Activated CD8-positive, alpha-beta memory T cell treated with anti-CD3 and anti-CD28 coated beads, Interleukin-2, amount 50 U/mL, for 24 hours (primary cell): ENCODE results near the gene SEPTIN1.
A peak's percentile ranks its signal among the peaks of the same experiment; 100 is the strongest.

Experiments
- DNase-seq: peaks from one replicate; pipeline ENCODE4 v3.0.0-alpha.2; 2020; ENCODE audit errors: extremely low read depth

SEPTIN1 gene

GRCh38 chr16:30377050-30377811 is 5.1 kb downstream of the SEPTIN1 start:
- DNase-seq, result no peak

DNA sequence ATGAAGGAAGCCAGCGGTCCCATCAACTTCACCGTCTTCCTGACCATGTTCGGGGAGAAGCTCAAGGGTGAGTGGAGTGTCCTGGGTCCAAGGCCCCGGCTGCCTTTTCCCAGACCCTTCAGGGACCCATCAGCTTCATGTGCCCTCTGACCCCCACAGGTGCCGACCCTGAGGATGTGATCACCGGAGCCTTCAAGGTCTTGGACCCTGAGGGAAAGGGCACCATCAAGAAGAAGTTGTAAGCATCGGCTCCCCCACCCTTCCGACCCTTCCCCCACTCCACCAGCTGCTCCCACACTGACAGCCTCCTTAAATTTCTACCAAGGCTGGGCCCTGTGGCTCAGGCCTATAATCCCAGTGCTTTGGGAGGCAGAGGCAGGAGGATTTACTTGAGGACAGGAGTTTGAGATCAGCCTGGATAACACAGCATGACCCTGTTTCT is 5.9 kb downstream of the SEPTIN1 start:
- no peak for DNase-seq

DNA sequence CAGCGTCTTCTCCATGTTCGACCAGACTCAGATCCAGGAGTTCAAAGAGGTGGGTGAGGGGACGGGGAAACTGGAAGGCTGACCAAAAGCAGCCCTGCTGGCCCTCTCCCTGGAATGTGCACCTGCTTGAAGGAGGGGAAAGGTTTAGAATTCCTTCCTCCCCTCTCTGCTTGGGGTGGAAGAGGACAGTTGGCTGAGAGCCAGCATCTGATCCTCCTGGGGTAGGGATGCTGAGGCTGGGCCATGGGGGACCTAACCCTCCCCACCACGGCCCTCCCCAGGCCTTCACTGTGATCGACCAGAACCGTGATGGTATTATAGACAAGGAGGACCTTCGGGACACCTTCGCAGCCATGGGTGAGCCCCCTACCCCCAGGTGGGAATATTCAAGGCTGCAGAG is 6.5 kb downstream of the SEPTIN1 start:
- no peak for DNase-seq

- DNase-seq, result no peak
These were observed 7.8 kb downstream of the SEPTIN1 start, which contains the start of gene MYL11 for GRCh38 chr16:30374538-30374937. TSS of gene MYL11 (plus strand) at chr16:30374802. CDS start at chr16:30374858, 56 bp downstream.

- no peak for DNase-seq
These were observed 9.6 kb downstream of the SEPTIN1 start for GRCh38 chr16:30372725-30373124.

DNA sequence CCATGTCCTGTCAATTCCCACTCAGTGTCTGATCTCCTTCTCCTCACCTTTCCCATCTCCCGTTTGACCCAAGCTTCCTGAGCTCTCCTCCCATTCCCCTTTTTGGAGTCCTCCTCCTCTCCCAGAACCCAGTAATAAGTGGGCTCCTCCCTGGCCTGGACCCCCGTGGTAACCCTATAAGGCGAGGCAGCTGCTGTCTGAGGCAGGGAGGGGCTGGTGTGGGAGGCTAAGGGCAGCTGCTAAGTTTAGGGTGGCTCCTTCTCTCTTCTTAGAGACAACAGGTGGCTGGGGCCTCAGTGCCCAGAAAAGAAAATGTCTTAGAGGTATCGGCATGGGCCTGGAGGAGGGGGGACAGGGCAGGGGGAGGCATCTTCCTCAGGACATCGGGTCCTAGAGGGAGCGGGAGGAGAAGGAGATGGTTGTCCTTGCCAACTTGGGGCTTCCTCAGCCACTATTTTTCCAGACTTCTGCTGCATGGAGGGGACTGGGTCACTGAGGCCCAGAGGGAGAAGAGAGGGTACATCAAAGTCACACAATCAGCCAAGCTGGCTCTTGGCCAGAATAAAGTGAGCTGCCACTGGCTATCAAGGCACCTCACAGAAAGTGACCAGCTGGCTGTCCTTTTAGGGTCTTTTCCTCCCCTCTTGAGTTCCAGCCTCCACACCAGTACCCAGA is 10.2 kb downstream of the SEPTIN1 start:
- DNase-seq, result no peak

DNA sequence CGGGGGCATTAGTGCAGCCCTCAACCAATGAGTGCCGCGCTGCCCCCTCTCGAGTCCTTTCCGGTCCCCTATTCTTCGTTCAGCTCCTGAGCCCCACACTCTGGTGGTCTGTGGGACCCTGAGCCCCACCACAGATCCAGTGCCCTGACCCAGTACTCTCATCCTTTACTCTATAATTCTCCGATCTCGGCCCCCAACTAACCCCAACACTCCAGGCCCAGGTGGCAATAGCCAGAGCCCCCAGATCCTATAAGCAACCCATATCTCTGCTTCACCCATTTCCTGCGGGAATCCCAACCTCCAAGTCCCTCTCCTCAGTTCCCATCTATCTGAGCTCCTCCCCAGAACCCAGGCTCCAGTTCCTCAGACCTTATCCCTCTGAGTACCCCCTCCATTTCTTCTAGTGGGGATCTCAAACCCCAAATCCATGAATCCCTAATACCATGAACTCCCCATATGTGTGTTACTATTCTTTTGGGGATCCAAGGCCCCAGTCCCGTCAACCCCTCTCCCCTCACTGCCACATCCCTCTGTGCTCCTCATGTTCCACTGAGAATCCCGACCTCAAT is 11.0 kb downstream of the SEPTIN1 start:
- DNase-seq, result no peak

DNA sequence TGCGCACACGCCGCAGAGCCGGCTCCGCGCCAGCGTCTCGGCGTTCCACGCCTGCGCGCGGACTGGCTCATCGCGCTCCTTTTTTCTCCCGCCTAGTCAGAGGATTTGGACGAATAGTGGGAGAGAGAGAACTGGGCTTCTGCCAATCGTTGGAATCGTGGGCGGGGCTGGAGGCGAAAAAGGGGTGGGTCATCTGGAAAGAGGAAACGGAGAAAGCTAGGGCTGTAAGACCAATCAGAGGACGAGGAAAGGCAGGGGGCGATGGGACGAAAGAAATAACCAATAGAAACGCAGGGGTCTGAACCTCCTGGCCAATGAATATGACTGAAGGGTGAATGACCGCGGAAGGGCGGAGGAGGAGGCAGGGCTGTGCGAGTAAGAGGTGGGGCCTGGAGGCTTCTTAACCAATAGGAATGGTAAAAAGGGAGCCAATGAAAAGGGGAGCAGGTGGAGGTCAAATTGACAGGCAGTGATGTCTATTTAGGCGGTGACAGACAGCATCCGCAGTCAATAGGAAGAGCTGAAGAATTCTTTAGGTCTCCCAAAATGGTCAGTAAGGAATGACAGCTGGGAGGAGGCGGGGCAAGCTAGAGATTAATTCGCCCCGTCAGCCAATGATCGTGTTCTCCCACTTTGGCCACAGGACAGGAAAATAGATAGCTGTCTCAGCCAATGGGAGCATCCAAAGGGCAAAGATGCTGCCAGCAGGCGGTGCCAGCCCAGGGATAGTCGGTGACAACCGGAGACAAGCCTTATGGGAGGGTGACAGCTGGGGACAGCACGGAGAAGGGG is 11.7 kb downstream of the SEPTIN1 start, which contains the start of gene TBC1D10B:
TSS of gene TBC1D10B (minus strand) at position 39 of the 792 bp plus-strand sequence. CDS start 311 bp downstream, outside the sequence.
- DNase-seq, result peak; percentile 98

GRCh38 chr16:30369938-30370455 is 12.4 kb downstream of the SEPTIN1 start:
- DNase-seq, result no peak

GRCh38 chr16:30369091-30369937 is 13.0 kb downstream of the SEPTIN1 start:
- DNase-seq, result no peak

GRCh38 chr16:30368792-30369090 is 13.6 kb downstream of the SEPTIN1 start:
- no peak for DNase-seq

GRCh38 chr16:30368122-30368791 is 14.1 kb downstream of the SEPTIN1 start:
- no peak for DNase-seq

DNA sequence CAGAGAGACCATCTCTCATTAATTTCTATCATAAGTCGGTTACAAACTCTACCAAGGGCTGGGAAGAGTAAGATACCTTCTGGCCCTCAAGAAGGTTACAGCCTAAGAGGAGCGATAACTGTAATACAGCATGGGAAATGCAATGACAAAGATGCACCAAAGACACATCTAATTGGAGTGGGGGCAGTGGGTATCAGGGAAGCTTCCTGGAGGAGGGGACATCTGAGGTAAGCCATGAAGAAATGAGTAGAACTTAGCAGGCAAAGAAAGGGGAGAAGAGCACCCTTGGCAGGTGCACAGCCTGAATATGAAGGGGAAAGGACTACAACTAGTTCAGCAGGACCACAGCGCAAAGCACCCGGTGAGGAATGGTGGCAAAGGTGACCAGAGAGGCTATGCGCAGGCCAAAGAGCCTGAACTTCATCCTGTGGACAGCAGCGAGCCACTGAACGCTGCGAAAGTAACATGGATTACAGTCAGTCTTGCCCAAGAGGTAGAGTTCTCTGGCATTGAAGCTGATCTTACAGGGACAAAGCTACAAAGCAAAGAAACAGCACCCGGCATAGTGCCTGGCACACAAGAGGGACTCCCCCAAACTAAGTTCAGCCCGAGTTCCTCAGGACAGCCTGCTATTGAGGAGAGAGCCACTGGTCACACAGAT is 14.9 kb downstream of the SEPTIN1 start:
- no peak for DNase-seq

- no peak for DNase-seq
These were observed 15.8 kb downstream of the SEPTIN1 start for GRCh38 chr16:30366511-30366910.

- DNase-seq, result no peak
These were observed 17.2 kb downstream of the SEPTIN1 start for GRCh38 chr16:30365200-30365599.

GRCh38 chr16:30361180-30361579 is 21.2 kb downstream of the SEPTIN1 start:
- no peak for DNase-seq

DNA sequence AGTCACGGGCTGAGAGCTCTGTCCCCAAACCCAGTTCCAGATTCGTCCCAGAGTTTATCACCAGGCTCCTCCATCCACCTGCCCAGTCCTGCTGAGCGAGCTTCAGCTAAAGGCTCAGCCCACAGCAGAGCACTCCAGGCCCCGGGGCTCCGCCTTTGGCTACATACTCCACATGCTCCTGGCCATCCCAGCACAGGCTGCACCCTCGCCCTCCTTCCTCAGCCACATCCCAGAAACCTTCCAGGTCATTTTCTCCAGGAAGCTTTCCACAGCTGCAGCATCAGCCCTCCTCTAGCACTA is 22.5 kb downstream of the SEPTIN1 start:
- no peak for DNase-seq

- DNase-seq, result no peak
These were observed 23.1 kb downstream of the SEPTIN1 start for GRCh38 chr16:30358990-30359870.

GRCh38 chr16:30358577-30358936 is 23.8 kb downstream of the SEPTIN1 start:
- no peak for DNase-seq
